Smooth muscle cell (in vitro differentiated cells): ENCODE measurements around the gene ADGRL3. TPM values are rescaled to one million over a fixed set of nuclear protein-coding genes. Genes with fewer than 3 reads are reported as not detected.

Experiments used
- DNase-seq: peaks from one replicate; lab custom pipeline; 2025; ENCODE audit not compliant: unreplicated experiment; lab: John Stamatoyannopoulos, UW
- H2AFZ ChIP-seq: fragments of 200-600 bp; sonication (generic); 2 replicates; pipeline ENCODE4 v1.6.0; 2016; ENCODE audit warnings: antibody characterized with exemption, low read depth, mild to moderate bottlenecking
- H3F3A ChIP-seq: fragments of 200-600 bp; sonication (generic); 2 replicates; pipeline ENCODE4 v1.6.0; 2017; ENCODE audit warnings: antibody characterized with exemption, low read depth
- H3K27ac ChIP-seq: fragments of 200-600 bp; sonication (generic); 2 replicates; pipeline ENCODE4 v1.5.1; 2016; ENCODE audit warnings: low read depth, mild to moderate bottlenecking
- H3K27me3 ChIP-seq: fragments of 200-600 bp; sonication (generic); 2 replicates; pipeline ENCODE4 v1.6.1; 2016; ENCODE audit warnings: low read depth, mild to moderate bottlenecking
- H3K36me3 ChIP-seq: fragments of 200-600 bp; sonication (generic); 2 replicates; pipeline ENCODE4 v1.5.1; 2016; ENCODE audit warnings: low read depth
- H3K4me1 ChIP-seq: fragments of 200-600 bp; sonication (generic); 2 replicates; pipeline ENCODE4 v1.5.1; 2016; ENCODE audit warnings: low read depth
- H3K4me2 ChIP-seq: fragments of 200-600 bp; sonication (generic); 2 replicates; pipeline ENCODE4 v1.6.0; 2016; ENCODE audit warnings: mild to moderate bottlenecking
- H3K4me3 ChIP-seq: fragments of 200-600 bp; sonication (generic); 2 replicates; pipeline ENCODE4 v1.5.1; 2016; ENCODE audit warnings: mild to moderate bottlenecking
- H3K79me2 ChIP-seq: fragments of 200-600 bp; sonication (generic); 2 replicates; pipeline ENCODE4 v1.6.0; 2016; ENCODE audit warnings: low read depth, mild to moderate bottlenecking
- H3K9ac ChIP-seq: fragments of 200-600 bp; sonication (generic); 2 replicates; pipeline ENCODE4 v1.6.0; 2016; ENCODE audit warnings: low read depth
- H3K9me3 ChIP-seq: fragments of 200-600 bp; sonication (generic); replicated peaks from 2 replicates; pipeline ENCODE4 v1.5.1; 2016; ENCODE audit warnings: low read depth
- H4K20me1 ChIP-seq: fragments of 200-600 bp; sonication (generic); 2 replicates; pipeline ENCODE4 v1.6.0; 2016; ENCODE audit warnings: low read depth
- WGBS: methylation state at CpG from one replicate; pipeline ENCODE4 v1.1.7; 2016; ENCODE audit warnings: low lambda C conversion rate; 5-methylcytosine and 5-hydroxymethylcytosine counted together
- polyA plus RNA-seq: library from polyadenylated mRNA; unstranded; fragments of >200 nt; fragmentation: Nextera tagmentation; extraction: Ambion mirVana; gene quantifications from 2 replicates; pipeline ENCODE4 v1.2.1, GENCODE V29; 2016
- total RNA-seq: library from RNA; depleted of rRNA; stranded (reverse); fragments of >200 nt; gene quantifications from 2 replicates; pipeline ENCODE4 v1.2.3, GENCODE V29; 2014
- TF ChIP-seq, protein P1 (sequence below): fragments of 200-600 bp; sonication (generic); IDR thresholded peaks from 2 replicates; pipeline ENCODE4 v1.5.1; 2017; ENCODE audit warnings: borderline replicate concordance, mild to moderate bottlenecking, antibody characterized with exemption; ENCODE audit not compliant: insufficient read depth, poor library complexity, severe bottlenecking

Gene ADGRL3
- total and polyA plus RNA-seq, 2 experiments from 2014 or later = 2.4 to 9.5 TPM

DNA sequence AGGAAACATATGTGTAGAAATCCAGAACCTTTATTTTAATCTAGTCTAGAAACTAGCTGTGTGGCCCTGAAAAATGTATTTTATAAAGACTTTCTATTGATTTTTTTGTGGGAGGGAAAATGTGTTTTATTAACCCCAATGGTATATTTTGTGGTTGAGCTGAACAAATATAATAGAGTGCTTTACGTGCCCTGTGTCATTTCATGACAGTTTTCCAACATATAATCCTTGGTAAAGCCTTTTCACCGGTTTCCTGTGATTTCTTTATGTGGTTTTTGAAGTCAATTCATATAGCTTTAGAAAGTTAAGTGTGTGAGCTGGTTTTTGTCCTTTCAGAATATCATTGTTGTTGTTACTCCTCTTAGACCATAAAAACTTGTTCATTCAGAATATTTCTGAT is 375.7 kb downstream of the ADGRL3 start:
- H3K27me3 ChIP-seq = no peaks in the 10 kb centered on the region
- H3K36me3 ChIP-seq = no peaks in the 10 kb centered on the region
- no peaks in the 10 kb centered on the region for H3F3A ChIP-seq
- H4K20me1 ChIP-seq = no peaks in the 10 kb centered on the region
- TF ChIP-seq, protein P1, sequence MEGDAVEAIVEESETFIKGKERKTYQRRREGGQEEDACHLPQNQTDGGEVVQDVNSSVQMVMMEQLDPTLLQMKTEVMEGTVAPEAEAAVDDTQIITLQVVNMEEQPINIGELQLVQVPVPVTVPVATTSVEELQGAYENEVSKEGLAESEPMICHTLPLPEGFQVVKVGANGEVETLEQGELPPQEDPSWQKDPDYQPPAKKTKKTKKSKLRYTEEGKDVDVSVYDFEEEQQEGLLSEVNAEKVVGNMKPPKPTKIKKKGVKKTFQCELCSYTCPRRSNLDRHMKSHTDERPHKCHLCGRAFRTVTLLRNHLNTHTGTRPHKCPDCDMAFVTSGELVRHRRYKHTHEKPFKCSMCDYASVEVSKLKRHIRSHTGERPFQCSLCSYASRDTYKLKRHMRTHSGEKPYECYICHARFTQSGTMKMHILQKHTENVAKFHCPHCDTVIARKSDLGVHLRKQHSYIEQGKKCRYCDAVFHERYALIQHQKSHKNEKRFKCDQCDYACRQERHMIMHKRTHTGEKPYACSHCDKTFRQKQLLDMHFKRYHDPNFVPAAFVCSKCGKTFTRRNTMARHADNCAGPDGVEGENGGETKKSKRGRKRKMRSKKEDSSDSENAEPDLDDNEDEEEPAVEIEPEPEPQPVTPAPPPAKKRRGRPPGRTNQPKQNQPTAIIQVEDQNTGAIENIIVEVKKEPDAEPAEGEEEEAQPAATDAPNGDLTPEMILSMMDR = no peak
- no peaks in the 10 kb centered on the region for H3K4me1 ChIP-seq
- no peaks in the 10 kb centered on the region for H3K79me2 ChIP-seq
- H3K4me2 ChIP-seq = no peak overlapping the region
- H3K4me3 ChIP-seq = no peak overlapping the region
- H3K9ac ChIP-seq = no peak overlapping the region
- H3K9me3 ChIP-seq = no peaks in the 10 kb centered on the region
- H2AFZ ChIP-seq = no peak overlapping the region
- WGBS = 33% methylated on average over 2 of the region's 2 CpGs
- H3K27ac ChIP-seq = no peak overlapping the region
- DNase-seq = no peak

DNA sequence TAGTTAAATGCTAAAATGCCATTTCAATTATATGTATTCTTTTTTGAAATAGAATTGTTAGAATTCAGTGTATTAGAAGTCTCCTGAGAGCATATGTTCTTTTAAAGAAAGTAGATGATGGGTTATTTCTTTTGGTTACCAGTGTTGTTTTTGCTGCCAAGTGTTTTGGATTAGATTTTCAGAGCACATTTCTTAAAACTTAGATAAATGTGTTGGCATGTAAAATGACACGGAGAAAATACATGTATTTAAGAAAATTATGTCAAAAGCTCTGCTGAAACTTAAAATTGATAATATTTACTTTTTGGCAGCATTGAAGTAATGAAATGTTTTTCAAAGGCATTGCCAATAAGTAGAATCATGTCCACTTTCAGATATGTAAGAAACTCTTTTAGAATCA is 379.7 kb downstream of the ADGRL3 start:
- Histone ChIP-seq H3K4me2 (no peak overlapping the region), H3K79me2 (no peaks in the 10 kb centered on the region), H3K9me3 (no peaks in the 10 kb centered on the region), H3F3A (no peaks in the 10 kb centered on the region), H3K27ac (no peak overlapping the region), H2AFZ (no peak overlapping the region), H3K4me1 (no peaks in the 10 kb centered on the region), H3K36me3 (no peaks in the 10 kb centered on the region), H3K9ac (no peak overlapping the region), H3K4me3 (no peak overlapping the region), H4K20me1 (no peaks in the 10 kb centered on the region), H3K27me3 (no peaks in the 10 kb centered on the region)
- no peak for DNase-seq
- WGBS = 100% methylated on average over 1 of the region's 1 CpG
- TF ChIP-seq, protein P1 = no peak

DNA sequence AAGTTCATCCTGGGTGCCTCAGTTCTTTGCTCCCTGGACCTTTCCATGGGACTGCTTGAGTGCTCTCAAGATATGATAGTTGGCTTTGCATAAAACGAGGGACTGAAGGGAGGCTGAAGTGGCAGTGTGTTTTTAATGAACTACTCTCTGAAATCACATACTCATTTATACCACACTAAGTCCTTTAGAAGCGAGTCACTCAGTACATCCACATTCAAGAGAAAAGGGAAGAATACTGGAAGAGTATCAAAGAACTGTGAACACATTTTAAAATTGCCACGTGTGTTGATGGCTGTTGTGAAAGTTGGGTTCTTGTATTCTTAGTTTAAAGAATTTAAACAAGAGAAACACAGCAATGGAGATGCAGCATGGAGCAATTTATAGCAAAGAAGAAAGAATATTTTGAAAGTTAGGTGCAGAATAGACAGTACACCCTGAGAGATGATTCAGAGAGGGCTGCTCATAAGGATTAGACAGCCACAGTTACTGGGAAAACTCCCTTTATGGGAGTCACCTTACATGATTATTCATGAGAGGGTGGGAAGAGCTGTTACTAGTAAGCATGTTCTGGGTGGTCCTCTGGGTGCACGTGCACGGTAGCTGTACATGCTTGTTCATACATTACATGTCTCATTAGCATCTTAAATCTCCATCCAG is 380.7 kb downstream of the ADGRL3 start:
- Histone ChIP-seq H3K27ac (no peak overlapping the region), H3F3A (no peaks in the 10 kb centered on the region), H3K9ac (no peak overlapping the region), H4K20me1 (no peaks in the 10 kb centered on the region), H2AFZ (no peak overlapping the region), H3K4me1 (no peaks in the 10 kb centered on the region), H3K4me3 (no peak overlapping the region), H3K27me3 (no peaks in the 10 kb centered on the region), H3K79me2 (no peaks in the 10 kb centered on the region), H3K4me2 (peak overlapping the region; percentile 42), H3K9me3 (no peaks in the 10 kb centered on the region), H3K36me3 (no peaks in the 10 kb centered on the region)
- TF ChIP-seq, protein P1 = no peak
- WGBS = 81% methylated on average over 5 of the region's 5 CpGs
- DNase-seq = no peak

DNA sequence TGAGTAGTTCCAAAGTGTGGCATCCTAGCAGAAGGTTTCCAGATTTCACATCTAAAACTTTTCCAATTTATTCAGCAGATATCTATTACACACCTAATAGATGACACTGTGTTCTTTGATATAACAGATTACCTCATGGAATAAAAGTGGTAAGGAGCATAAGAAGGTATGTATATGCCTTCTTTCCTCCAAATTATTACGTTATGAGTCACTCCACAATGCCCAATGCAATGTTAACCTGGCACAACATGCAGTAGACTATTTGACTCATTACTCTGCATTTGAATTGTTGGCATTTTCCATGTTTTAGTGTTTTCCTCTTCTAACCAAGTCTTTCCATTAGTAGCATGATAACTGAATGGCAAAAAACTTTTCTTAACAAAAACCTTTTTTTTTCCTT is 383.6 kb downstream of the ADGRL3 start:
- no peak overlapping the region for H3K27ac ChIP-seq
- H2AFZ ChIP-seq = no peak overlapping the region
- no peaks in the 10 kb centered on the region for H3F3A ChIP-seq
- no peaks in the 10 kb centered on the region for H3K36me3 ChIP-seq
- no peaks in the 10 kb centered on the region for H3K27me3 ChIP-seq
- TF ChIP-seq, protein P1 = no peak
- no peak overlapping the region for H3K9ac ChIP-seq
- no peaks in the 10 kb centered on the region for H3K79me2 ChIP-seq
- no peaks in the 10 kb centered on the region for H3K9me3 ChIP-seq
- WGBS = 97% methylated on average over 1 of the region's 1 CpG
- DNase-seq = no peak
- H3K4me1 ChIP-seq = no peaks in the 10 kb centered on the region
- no peak overlapping the region for H3K4me2 ChIP-seq
- no peaks in the 10 kb centered on the region for H4K20me1 ChIP-seq
- H3K4me3 ChIP-seq = no peak overlapping the region
